ENCODE data around the gene INSYN2B. TPM values are rescaled to one million over a fixed set of nuclear protein-coding genes. Genes with fewer than 3 reads are reported as not detected.

Gene INSYN2B
- polyA plus RNA-seq, 1 donor (not counting 4 experiments of a cell fraction or from before 2014, with no cell fraction given): 0.16 TPM

- H3K79me2 ChIP-seq (ENCODE audit: control insufficient read depth, insufficient read depth, low read length): no peaks in the 10 kb centered on the region
- dilution Hi-C loops (cut with MboI; ENCODE audit: extremely low pct_ligation_motif_present, low sequenced_read_pairs): no loop called here
- TF ChIP-seq CTCF (optimal IDR thresholded peaks at IDR 0.05 in 1 of 3, IDR thresholded peaks at IDR 0.05 in 1 of 3, conservative IDR thresholded peaks at IDR 0.05 in 1 of 3; ENCODE audit: extremely low read depth in 1 of 3, insufficient read depth in 2 of 3, low read length in 3 of 3) (no peak), EZH2 (IDR thresholded peaks at IDR 0.05; ENCODE audit: low read length) (no peak)
- no peaks in the 10 kb centered on the region for H3K9me3 ChIP-seq (ENCODE audit: control insufficient read depth, low read depth, low read length)
- no peak overlapping the region for H3K27ac ChIP-seq (ENCODE audit: control insufficient read depth, insufficient read depth, low read length)
- no peak overlapping the region for H2AFZ ChIP-seq (ENCODE audit: control insufficient read depth, low read length)
- no peak overlapping the region for H3K4me2 ChIP-seq (ENCODE audit: control insufficient read depth, extremely low read depth, insufficient read depth, low read depth, low read length)
- no peaks in the 10 kb centered on the region for H3K36me3 ChIP-seq (ENCODE audit: control insufficient read depth in 2 of 2, extremely low read depth in 1 of 2, insufficient read depth in 2 of 2, low read length in 2 of 2)
- H3K9ac ChIP-seq (ENCODE audit: control insufficient read depth, extremely low read depth, insufficient read depth, low read length): no peak overlapping the region
- H3K27me3 ChIP-seq (ENCODE audit: control insufficient read depth, extremely low read depth, insufficient read depth, low read length): no peaks in the 10 kb centered on the region
- DNase-seq (ENCODE audit: low read depth, low spot score) (no peak), FAIRE-seq (no peak)
- no peak overlapping the region for H3K4me3 ChIP-seq (ENCODE audit: control insufficient read depth in 2 of 3, extremely low read depth in 1 of 3, insufficient read depth in 2 of 3, low read depth in 1 of 3, low read length in 3 of 3)
- H4K20me1 ChIP-seq (ENCODE audit: control insufficient read depth, extremely low read depth, insufficient read depth, low read length): no peaks in the 10 kb centered on the region
- no peaks in the 10 kb centered on the region for H3K9me1 ChIP-seq (ENCODE audit: control insufficient read depth, extremely low read depth, insufficient read depth, low read length)
- H3K4me1 ChIP-seq (ENCODE audit: control insufficient read depth, extremely low read depth, insufficient read depth, low read length): no peaks in the 10 kb centered on the region
Observed at GRCh38 chr5:169920474-169920873, 59.8 kb downstream of the INSYN2B start.

GRCh38 chr5:169918228-169918627, 62.1 kb downstream of the INSYN2B start:
- no peaks in the 10 kb centered on the region for H3K27me3 ChIP-seq (ENCODE audit: control insufficient read depth, extremely low read depth, insufficient read depth, low read length)
- H3K27ac ChIP-seq (ENCODE audit: control insufficient read depth, insufficient read depth, low read length): no peak overlapping the region
- no peak overlapping the region for H3K9ac ChIP-seq (ENCODE audit: control insufficient read depth, extremely low read depth, insufficient read depth, low read length)
- FAIRE-seq (no peak), DNase-seq (ENCODE audit: low read depth, low spot score) (no peak)
- no peak overlapping the region for H3K4me3 ChIP-seq (ENCODE audit: control insufficient read depth in 2 of 3, extremely low read depth in 1 of 3, insufficient read depth in 2 of 3, low read depth in 1 of 3, low read length in 3 of 3)
- no peak for TF ChIP-seq CTCF (optimal IDR thresholded peaks at IDR 0.05 in 1 of 3, IDR thresholded peaks at IDR 0.05 in 1 of 3, conservative IDR thresholded peaks at IDR 0.05 in 1 of 3; ENCODE audit: extremely low read depth in 1 of 3, insufficient read depth in 2 of 3, low read length in 3 of 3)
- H3K79me2 ChIP-seq (ENCODE audit: control insufficient read depth, insufficient read depth, low read length): no peaks in the 10 kb centered on the region
- H3K4me1 ChIP-seq (ENCODE audit: control insufficient read depth, extremely low read depth, insufficient read depth, low read length): no peaks in the 10 kb centered on the region
- dilution Hi-C loops (cut with MboI; ENCODE audit: extremely low pct_ligation_motif_present, low sequenced_read_pairs): no loop called here
- H3K4me2 ChIP-seq (ENCODE audit: control insufficient read depth, extremely low read depth, insufficient read depth, low read depth, low read length): no peak overlapping the region
- no peaks in the 10 kb centered on the region for H3K9me3 ChIP-seq (ENCODE audit: control insufficient read depth, low read depth, low read length)
- no peaks in the 10 kb centered on the region for H4K20me1 ChIP-seq (ENCODE audit: control insufficient read depth, extremely low read depth, insufficient read depth, low read length)
- no peak overlapping the region for H2AFZ ChIP-seq (ENCODE audit: control insufficient read depth, low read length)
- no peaks in the 10 kb centered on the region for H3K9me1 ChIP-seq (ENCODE audit: control insufficient read depth, extremely low read depth, insufficient read depth, low read length)
- H3K36me3 ChIP-seq (ENCODE audit: control insufficient read depth in 2 of 2, extremely low read depth in 1 of 2, insufficient read depth in 2 of 2, low read length in 2 of 2): no peaks in the 10 kb centered on the region
